ENCODE results near the gene OVCA2. TPM values are rescaled to one million over a fixed set of nuclear protein-coding genes. Genes with fewer than 3 reads are reported as not detected.

The OVCA2 gene
- total RNA-seq, 1 experiment from 2014 or later: 42.5 TPM

DNA sequence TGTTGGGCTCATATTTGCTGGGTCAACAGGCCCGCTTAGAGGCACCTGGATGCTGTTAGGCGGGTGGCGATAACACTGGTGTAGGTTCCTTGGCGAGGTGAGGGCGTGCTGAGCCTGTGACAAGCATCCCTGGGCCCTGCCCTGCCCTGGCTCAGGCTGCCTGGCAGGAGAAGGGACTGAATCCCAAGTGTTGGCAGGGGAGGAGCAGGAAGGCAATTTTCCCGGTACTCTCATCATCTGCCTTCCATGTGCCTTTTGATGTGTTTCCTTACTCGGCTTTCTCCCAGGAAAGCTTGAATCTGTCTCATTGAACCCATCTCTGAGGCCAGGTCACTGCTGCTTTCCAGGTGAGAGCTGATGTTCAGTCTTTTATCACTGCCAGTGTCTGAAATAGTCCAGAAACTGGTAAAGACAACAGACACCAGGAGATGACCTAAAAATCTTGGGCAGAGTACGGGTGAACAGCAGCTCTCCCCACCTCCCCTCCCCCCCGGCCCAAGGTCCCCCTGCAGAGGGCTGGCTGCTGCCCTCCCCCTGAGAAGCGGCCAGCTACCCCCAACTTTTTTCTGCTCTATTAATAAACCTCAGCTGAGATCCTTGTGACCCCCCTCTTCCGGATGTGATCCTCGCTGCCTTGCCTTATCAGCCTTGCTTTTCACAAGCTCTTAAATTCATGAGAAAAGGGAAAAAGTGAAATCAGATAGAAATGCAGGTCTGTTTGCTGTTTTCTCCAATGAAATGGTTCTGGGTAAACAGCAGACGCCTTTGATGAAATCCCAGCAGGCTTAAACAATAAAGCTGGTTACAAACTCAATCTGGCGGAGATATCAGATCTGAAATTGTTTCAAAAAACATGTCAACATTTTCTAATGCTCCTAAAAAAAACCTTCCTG, 45.7 kb upstream of the OVCA2 start:
- ATAC-seq: no peak
- in situ Hi-C loops (cut with HindIII; ENCODE audit: low pct_unique_long_range_greater_than_20kb, low sequenced_read_pairs) (no loop called here), intact Hi-C loops (cut with micrococcal nuclease; ENCODE audit: unreplicated experiment) (no loop called here)
- TF ChIP-seq, protein P1, sequence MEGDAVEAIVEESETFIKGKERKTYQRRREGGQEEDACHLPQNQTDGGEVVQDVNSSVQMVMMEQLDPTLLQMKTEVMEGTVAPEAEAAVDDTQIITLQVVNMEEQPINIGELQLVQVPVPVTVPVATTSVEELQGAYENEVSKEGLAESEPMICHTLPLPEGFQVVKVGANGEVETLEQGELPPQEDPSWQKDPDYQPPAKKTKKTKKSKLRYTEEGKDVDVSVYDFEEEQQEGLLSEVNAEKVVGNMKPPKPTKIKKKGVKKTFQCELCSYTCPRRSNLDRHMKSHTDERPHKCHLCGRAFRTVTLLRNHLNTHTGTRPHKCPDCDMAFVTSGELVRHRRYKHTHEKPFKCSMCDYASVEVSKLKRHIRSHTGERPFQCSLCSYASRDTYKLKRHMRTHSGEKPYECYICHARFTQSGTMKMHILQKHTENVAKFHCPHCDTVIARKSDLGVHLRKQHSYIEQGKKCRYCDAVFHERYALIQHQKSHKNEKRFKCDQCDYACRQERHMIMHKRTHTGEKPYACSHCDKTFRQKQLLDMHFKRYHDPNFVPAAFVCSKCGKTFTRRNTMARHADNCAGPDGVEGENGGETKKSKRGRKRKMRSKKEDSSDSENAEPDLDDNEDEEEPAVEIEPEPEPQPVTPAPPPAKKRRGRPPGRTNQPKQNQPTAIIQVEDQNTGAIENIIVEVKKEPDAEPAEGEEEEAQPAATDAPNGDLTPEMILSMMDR (IDR thresholded peaks at IDR 0.05): no peak
- no peak for TF ChIP-seq SIN3A (IDR thresholded peaks at IDR 0.05; ENCODE audit: borderline replicate concordance, insufficient read depth, low read depth, low read length)
- TF ChIP-seq TCF7L2 (IDR thresholded peaks at IDR 0.05; ENCODE audit: low read depth, low read length): no peak
- TF ChIP-seq, protein P2, sequence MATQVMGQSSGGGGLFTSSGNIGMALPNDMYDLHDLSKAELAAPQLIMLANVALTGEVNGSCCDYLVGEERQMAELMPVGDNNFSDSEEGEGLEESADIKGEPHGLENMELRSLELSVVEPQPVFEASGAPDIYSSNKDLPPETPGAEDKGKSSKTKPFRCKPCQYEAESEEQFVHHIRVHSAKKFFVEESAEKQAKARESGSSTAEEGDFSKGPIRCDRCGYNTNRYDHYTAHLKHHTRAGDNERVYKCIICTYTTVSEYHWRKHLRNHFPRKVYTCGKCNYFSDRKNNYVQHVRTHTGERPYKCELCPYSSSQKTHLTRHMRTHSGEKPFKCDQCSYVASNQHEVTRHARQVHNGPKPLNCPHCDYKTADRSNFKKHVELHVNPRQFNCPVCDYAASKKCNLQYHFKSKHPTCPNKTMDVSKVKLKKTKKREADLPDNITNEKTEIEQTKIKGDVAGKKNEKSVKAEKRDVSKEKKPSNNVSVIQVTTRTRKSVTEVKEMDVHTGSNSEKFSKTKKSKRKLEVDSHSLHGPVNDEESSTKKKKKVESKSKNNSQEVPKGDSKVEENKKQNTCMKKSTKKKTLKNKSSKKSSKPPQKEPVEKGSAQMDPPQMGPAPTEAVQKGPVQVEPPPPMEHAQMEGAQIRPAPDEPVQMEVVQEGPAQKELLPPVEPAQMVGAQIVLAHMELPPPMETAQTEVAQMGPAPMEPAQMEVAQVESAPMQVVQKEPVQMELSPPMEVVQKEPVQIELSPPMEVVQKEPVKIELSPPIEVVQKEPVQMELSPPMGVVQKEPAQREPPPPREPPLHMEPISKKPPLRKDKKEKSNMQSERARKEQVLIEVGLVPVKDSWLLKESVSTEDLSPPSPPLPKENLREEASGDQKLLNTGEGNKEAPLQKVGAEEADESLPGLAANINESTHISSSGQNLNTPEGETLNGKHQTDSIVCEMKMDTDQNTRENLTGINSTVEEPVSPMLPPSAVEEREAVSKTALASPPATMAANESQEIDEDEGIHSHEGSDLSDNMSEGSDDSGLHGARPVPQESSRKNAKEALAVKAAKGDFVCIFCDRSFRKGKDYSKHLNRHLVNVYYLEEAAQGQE (IDR thresholded peaks at IDR 0.05; ENCODE audit: insufficient read depth in 1 of 2, low read depth in 2 of 2, low read length in 1 of 2): no peak
- TF ChIP-seq POLR2AphosphoS5 (IDR thresholded peaks at IDR 0.05; ENCODE audit: low read depth, low read length): no peak
- ChIA-PET CTCF (no interaction called here), POLR2A (no interaction called here)
- no peaks in the 10 kb centered on the region for H3K27me3 ChIP-seq (ENCODE audit: control insufficient read depth, insufficient read depth, low read length)
- H3K36me3 ChIP-seq (ENCODE audit: control insufficient read depth, insufficient read depth, low read length): no peaks in the 10 kb centered on the region
- no peak overlapping the region for H3K27ac ChIP-seq (ENCODE audit: low read length)
- BruUV-seq (replicated peaks): no TSS peak
- no peak for DNase-seq (ENCODE audit: low read depth, low spot score)
- H3K4me3 ChIP-seq (ENCODE audit: low read depth in 2 of 2, low read length in 2 of 2): no peak overlapping the region
- H3K9me3 ChIP-seq (ENCODE audit: control insufficient read depth, insufficient read depth, low read depth, low read length): no peaks in the 10 kb centered on the region
- peaks cover 13% of the 10 kb centered on the region; the same call in 1 of the 2 replicates for H3K4me1 ChIP-seq (ENCODE audit: control insufficient read depth, insufficient read depth, low read length)

GRCh38 chr17:1996800-1997288, 45.0 kb upstream of the OVCA2 start:
- ChIA-PET CTCF (no interaction called here), POLR2A (interaction anchor here (0.6 kb wide), 1 partner anchor 209 kb away, joined by 3 read pairs; no protein-coding TSS in a partner anchor)
- in situ Hi-C loops (cut with HindIII; ENCODE audit: low pct_unique_long_range_greater_than_20kb, low sequenced_read_pairs): no loop called here
- Histone ChIP-seq H3K9me3 (ENCODE audit: control insufficient read depth, insufficient read depth, low read depth, low read length) (no peaks in the 10 kb centered on the region), H3K27ac (ENCODE audit: low read length) (no peak overlapping the region), H3K4me1 (ENCODE audit: control insufficient read depth, insufficient read depth, low read length) (peaks cover 13% of the 10 kb centered on the region; the same call in 1 of the 2 replicates), H3K27me3 (ENCODE audit: control insufficient read depth, insufficient read depth, low read length) (no peaks in the 10 kb centered on the region), H3K36me3 (ENCODE audit: control insufficient read depth, insufficient read depth, low read length) (no peaks in the 10 kb centered on the region), H3K4me3 (ENCODE audit: low read depth in 2 of 2, low read length in 2 of 2) (no peak overlapping the region)
- no peak for ATAC-seq
- no TSS peak for BruUV-seq (replicated peaks)
- intact Hi-C loops (cut with micrococcal nuclease; ENCODE audit: unreplicated experiment): no loop called here
- no peak for TF ChIP-seq POLR2AphosphoS5 (IDR thresholded peaks at IDR 0.05; ENCODE audit: low read depth, low read length)
- TF ChIP-seq, protein P1 (IDR thresholded peaks at IDR 0.05): no peak
- TF ChIP-seq, protein P2 (IDR thresholded peaks at IDR 0.05; ENCODE audit: insufficient read depth in 1 of 2, low read depth in 2 of 2, low read length in 1 of 2): no peak
- no peak for TF ChIP-seq TCF7L2 (IDR thresholded peaks at IDR 0.05; ENCODE audit: low read depth, low read length)
- no peak for TF ChIP-seq SIN3A (IDR thresholded peaks at IDR 0.05; ENCODE audit: borderline replicate concordance, insufficient read depth, low read depth, low read length)
- DNase-seq (ENCODE audit: low read depth, low spot score): no peak
